GM19239 (cell line): ENCODE measurements around the gene NADSYN1.
A peak's percentile ranks its signal among the peaks of the same experiment; 100 is the strongest.

ENCODE experiments used
- DNase-seq: peaks from one replicate; pipeline ENCODE4 v3.0.0; 2011; ENCODE audit warnings: low spot score; ENCODE audit not compliant: insufficient read length
- FAIRE-seq: peaks from 2 replicates; lab custom pipeline; 2011; peaks lifted over from hg19 to GRCh38; lab: Jason Lieb, UNC

The NADSYN1 gene

DNA sequence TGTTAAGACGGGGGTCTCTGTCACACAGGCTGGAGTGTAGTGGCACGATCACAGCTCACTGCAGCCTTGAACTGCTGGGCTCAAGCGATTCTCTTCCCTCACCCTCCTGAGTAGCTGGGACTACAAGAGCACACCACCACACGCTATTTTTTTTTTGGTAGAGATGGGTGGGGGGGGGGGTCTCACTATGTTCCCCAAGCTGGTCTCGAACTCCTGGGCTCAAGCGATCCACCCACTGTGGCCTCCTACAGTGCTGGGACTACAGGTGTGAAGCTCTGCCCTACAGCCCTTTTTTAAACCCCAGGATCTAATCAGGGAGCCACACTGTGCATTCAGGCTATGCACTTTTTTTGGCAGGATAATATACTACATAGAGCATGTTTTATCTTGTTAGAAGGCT, 3.4 kb upstream of the NADSYN1 start:
- FAIRE-seq (no peak), DNase-seq (no peak)

- FAIRE-seq (no peak), DNase-seq (no peak)
These were observed 2.5 kb upstream of the NADSYN1 start for GRCh38 chr11:71450507-71450906.

- FAIRE-seq (no peak), DNase-seq (no peak)
These were observed 2.1 kb upstream of the NADSYN1 start for GRCh38 chr11:71450939-71451338.

GRCh38 chr11:71451596-71452198, 1.3 kb upstream of the NADSYN1 start:
- FAIRE-seq: no peak
- no peak for DNase-seq

DNA sequence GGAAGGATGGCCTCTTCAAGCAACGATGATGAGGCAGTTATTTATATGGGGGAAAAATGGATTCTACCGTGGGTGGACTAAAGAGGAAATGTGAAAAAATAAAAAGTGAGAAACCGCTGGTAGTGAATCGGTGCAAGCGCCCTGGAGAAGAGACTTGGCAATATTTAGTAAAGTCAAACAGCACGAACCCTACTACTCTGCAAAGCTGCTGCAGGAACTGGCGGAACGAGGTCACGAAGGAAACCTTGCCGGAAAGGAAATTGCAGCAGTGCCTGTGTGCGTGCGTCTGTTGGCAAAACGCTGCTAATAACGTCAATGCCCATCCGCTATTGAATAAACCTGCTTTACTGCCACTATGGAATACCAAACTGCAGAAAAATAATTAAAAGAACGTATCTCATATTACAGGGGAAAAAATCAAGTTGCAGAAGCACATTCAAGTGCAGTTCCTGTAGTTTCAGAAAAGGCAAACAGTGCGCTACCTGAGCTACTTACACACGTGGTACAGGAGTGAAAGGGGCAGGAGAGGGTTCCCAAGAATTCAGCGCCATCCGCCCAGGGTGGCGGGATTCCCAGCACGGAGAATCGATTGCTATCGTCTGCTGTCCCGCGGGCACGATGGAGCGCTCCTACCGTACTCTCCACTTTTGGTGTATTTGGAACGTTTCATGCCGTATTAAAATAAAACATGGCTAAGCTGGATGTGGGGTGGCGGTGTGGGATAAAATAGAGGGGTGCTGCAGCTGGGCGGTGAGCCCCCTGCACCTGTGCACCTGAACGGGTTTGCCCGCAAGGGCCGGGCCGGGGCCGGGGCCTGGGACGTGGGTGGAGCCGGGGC, 585 bp upstream of the NADSYN1 start:
- FAIRE-seq (peak; percentile 66), DNase-seq (no peak)

DNA sequence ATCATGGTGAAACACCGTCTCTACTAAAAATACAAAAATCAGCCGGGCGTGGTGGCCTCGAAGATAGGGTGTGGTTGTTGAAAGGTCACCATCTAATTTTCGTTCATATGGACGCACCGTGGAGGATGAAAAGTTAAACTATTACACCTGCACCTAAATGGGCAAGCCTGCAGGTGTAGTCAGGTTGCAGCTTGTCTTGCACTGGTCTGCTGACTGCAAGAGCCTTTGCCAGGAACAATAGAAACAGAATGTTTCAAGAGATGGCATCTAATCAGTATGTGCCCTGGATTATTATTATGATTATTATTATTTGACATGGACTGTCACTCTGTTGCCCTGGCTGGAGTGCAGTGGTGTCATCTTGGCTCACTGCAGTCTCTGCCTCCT, 908 bp downstream of the NADSYN1 start:
- no peak for FAIRE-seq

GRCh38 chr11:71454470-71455113, 1.6 kb downstream of the NADSYN1 start:
- FAIRE-seq: no peak
- DNase-seq: no peak

More for the DNA sequence above, 908 bp downstream of the NADSYN1 start:
- DNase-seq: no peak

DNA sequence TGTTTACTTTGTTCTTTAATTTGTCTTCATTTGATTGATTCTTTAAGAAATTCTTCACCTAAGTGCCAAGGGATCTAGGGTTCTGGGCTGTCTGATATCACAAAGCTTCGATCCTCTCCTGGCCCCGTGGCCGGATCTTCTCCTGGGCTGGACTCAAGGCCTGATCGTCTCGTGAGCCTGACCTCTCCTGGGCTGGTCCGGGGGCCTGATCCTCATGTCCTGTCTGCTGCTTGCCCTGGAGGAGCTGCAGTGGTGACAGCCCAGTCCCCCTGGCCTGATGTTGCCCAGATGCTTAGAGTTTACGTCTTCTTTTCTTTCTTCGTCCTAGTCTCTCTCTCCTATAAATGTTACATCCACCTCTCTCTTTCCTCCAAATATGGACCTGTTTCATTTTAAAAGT, 3.3 kb downstream of the NADSYN1 start:
- FAIRE-seq (no peak), DNase-seq (no peak)

GRCh38 chr11:71456831-71457230, 3.8 kb downstream of the NADSYN1 start:
- no peak for DNase-seq
- FAIRE-seq: no peak

- no peak for FAIRE-seq
These were observed 5.4 kb downstream of the NADSYN1 start for GRCh38 chr11:71458146-71459070.

DNA sequence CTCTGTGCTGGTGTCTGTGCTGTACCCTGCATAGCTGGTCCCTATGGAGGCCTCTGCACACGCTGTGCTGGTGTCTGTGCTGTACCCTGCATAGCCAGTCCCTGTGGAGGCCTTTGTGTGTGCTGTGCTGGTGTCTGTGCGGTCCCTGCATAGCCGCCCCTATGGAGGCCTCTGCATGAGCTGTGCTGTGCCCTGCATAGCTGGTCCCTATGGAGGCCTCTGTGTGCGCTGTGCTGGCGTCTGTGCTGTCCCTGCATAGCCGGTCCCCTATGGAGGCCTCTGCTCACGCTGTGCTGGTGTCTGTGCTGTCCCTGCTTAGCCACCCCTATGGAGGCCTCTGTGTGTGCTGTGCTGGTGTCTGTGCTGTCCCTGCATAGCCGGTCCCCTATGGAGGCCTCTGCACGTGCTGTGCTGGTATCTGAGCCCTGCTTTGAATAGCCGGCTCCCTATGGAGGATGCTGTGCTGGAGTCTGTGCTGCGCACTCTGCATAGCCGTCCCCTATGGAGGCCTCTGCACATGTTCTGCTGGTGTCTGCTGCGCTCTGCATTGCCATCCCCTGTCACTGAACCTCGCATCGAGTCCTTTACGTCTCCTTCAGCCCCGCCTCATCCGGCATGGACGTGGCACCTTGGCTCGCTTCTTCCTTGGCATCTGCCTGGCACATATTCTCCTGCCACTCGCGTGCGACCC, 6.2 kb downstream of the NADSYN1 start:
- DNase-seq: no peak
- no peak for FAIRE-seq

More at GRCh38 chr11:71458146-71459070, 5.4 kb downstream of the NADSYN1 start:
- no peak for DNase-seq

- FAIRE-seq (no peak), DNase-seq (no peak)
These were observed 6.8 kb downstream of the NADSYN1 start for GRCh38 chr11:71459767-71460320.

DNA sequence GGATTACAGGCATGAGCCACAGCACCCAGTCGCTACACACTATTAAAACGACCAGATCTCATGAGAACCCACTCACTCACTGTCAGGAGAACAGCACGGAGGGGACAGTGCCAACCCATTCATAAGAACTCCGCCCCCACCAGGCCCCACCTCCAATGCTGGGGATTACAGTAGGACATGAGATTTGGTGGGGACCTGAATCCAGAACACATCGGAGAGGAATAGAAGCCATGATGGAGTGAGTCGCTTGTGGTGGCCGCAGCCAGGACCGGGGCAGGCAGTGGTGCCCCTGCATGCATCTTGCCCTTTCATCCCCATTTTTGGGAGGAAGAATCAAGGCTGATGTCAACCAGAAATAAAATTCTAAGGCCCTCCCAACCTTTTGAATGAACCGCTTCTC, 8.7 kb downstream of the NADSYN1 start:
- DNase-seq: no peak
- no peak for FAIRE-seq

DNA sequence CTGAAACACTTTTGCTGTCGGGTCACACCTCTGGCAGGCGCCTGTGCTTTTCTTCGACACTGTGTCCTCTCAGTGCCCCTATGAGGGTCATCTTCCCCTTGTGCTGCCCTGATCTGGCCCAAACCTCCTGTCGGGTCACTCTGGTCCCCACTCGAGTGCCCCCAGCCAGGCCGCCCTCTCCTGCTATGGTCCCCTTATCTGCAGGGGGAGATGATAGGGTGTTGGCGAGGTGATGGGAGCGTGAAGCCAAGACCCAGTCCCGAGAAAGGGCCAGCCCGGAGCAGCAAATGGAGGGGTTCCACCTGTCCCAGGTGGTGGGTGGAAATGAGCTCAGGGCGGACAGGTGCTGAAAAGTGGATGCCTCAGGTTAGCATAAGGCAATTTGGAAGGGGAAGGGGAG, 9.7 kb downstream of the NADSYN1 start:
- FAIRE-seq: no peak

GRCh38 chr11:71463331-71464211, 10.6 kb downstream of the NADSYN1 start:
- no peak for DNase-seq
- FAIRE-seq: no peak

More for the DNA sequence above, 9.7 kb downstream of the NADSYN1 start:
- DNase-seq: no peak

- FAIRE-seq (no peak), DNase-seq (no peak)
These were observed 12.1 kb downstream of the NADSYN1 start for GRCh38 chr11:71465054-71465453.

DNA sequence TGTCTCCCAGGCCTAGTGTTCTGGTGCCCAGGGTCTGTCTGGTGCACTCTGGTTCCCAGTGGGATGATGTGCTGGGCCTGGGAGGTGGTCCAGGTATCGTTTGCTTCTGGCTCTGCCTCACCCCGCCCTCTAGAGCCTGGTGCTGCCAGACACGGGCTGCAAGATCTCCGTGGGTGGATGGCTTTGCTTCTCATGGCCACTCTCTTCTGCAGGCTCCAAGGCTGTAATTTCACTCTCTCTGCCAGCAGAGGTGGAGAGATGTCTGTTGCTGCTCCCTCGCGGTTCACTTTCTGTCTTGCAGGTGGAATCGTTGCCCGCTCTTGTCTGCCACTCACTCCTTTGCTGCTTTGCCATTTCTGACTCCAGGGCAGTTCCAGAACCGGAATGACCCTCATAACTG, 13.4 kb downstream of the NADSYN1 start:
- DNase-seq (no peak), FAIRE-seq (no peak)

DNA sequence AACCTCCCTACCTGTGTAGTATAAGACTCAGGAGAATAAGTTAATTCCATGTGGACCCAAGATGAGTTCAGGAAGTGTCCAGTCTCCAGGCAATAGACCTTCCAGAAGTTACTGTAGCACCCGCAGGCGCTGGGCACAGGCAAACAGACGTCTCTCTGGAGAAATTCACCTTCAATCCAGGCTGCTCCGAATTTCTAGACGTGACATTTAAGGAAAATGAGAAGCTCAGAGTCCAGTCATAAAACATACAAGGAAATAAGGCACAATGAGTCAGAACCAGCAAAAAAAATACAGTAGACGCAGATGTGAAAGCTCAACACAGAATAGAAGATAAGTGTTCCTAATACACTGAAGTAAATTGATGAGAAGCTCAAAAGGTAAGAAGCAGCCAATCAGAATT, 14.2 kb downstream of the NADSYN1 start:
- no peak for DNase-seq
- no peak for FAIRE-seq
